ENCODE data around the gene NTM.

The NTM gene

GRCh38 chr11:131667566-131667965 is 297.2 kb downstream of the NTM start:
- CTCF ChIA-PET, result interaction anchor here (0.6 to 4.6 kb wide), 6 partner anchors 10 to 88 kb away, joined by 3 to 23 read pairs (median 5); no protein-coding TSS in a partner anchor

GRCh38 chr11:131668500-131669400 is 298.3 kb downstream of the NTM start:
- no peak overlapping the region for H3K4me3 ChIP-seq (ENCODE audit: low read depth, low read length)
- no peaks in the 10 kb centered on the region for H3K9me3 ChIP-seq (ENCODE audit: control insufficient read depth, insufficient read depth, low read depth, low read length)
- no peak for TF ChIP-seq ZNF768 (tag by site-specific recombination; IDR thresholded peaks at IDR 0.05)
- TF ChIP-seq ZNF624 (tag by site-specific recombination; IDR thresholded peaks at IDR 0.05), result no peak
- TF ChIP-seq ZNF37A (tag by site-specific recombination; IDR thresholded peaks at IDR 0.05), result no peak
- TF ChIP-seq ZNF26 (tag by site-specific recombination; IDR thresholded peaks at IDR 0.05), result no peak
- no peak for TF ChIP-seq MEIS1 (CRISPR knock-in tag; IDR thresholded peaks at IDR 0.05; ENCODE audit: borderline replicate concordance)
- no peak for TF ChIP-seq ZNF202 (tag by site-specific recombination; IDR thresholded peaks at IDR 0.05; ENCODE audit: borderline replicate concordance)
- TF ChIP-seq ZNF518A (tag by site-specific recombination; conservative IDR thresholded peaks at IDR 0.05; ENCODE audit: low read depth), result no peak
- TF ChIP-seq ZNF623 (tag by site-specific recombination; IDR thresholded peaks at IDR 0.05), result no peak
- TF ChIP-seq ZNF639 (tag by site-specific recombination; IDR thresholded peaks at IDR 0.05), result no peak
- no peak for TF ChIP-seq SP7 (tag by site-specific recombination; IDR thresholded peaks at IDR 0.05)
- TF ChIP-seq AEBP2 (tag by site-specific recombination; IDR thresholded peaks at IDR 0.05; ENCODE audit: borderline replicate concordance), result no peak
- TF ChIP-seq ZNF510 (tag by site-specific recombination; IDR thresholded peaks at IDR 0.05; ENCODE audit: insufficient replicate concordance), result no peak
- no peak for TF ChIP-seq ZNF169 (tag by site-specific recombination; IDR thresholded peaks at IDR 0.05)
- TF ChIP-seq SCRT2 (tag by site-specific recombination; IDR thresholded peaks at IDR 0.05), result no peak
- TF ChIP-seq ZNF239 (tag by site-specific recombination; IDR thresholded peaks at IDR 0.05), result no peak
- no peaks in the 10 kb centered on the region for H3K4me1 ChIP-seq (ENCODE audit: control insufficient read depth, insufficient read depth, low read length)
- CTCF ChIA-PET, result interaction anchor here (0.5 to 4.6 kb wide), 25 partner anchors 10 to 648 kb away, joined by 3 to 23 read pairs (median 4); no protein-coding TSS in a partner anchor
- H3K36me3 ChIP-seq (ENCODE audit: control insufficient read depth in 2 of 2, insufficient read depth in 1 of 2, low read length in 2 of 2), result no peaks in the 10 kb centered on the region
- POLR2A ChIA-PET, result no interaction called here
- no peak overlapping the region for H3K27ac ChIP-seq (ENCODE audit: extremely low read depth, low read depth, low read length)

More at GRCh38 chr11:131667566-131667965, 297.2 kb downstream of the NTM start:
- no peak overlapping the region for H3K27ac ChIP-seq (ENCODE audit: extremely low read depth, low read depth, low read length)
- no peak for TF ChIP-seq KLF16 (tag by site-specific recombination; IDR thresholded peaks at IDR 0.05)
- TF ChIP-seq HOXA7 (CRISPR knock-in tag; IDR thresholded peaks at IDR 0.05; ENCODE audit: borderline replicate concordance), result no peak
- no peak for TF ChIP-seq ZSCAN23 (tag by site-specific recombination; IDR thresholded peaks at IDR 0.05)
- no peaks in the 10 kb centered on the region for H3K4me1 ChIP-seq (ENCODE audit: control insufficient read depth, insufficient read depth, low read length)
- no peak overlapping the region for H3K4me3 ChIP-seq (ENCODE audit: low read depth, low read length)
- no peaks in the 10 kb centered on the region for H3K36me3 ChIP-seq (ENCODE audit: control insufficient read depth in 2 of 2, insufficient read depth in 1 of 2, low read length in 2 of 2)
- H3K9me3 ChIP-seq (ENCODE audit: control insufficient read depth, insufficient read depth, low read depth, low read length), result no peaks in the 10 kb centered on the region
- POLR2A ChIA-PET, result no interaction called here

Measured in HEK293 (cell line).